Smooth muscle cell of the brain vasculature (primary cell): ENCODE measurements around the gene DHCR7.
"Not testable (repeated sequence)": the region's sequence is repeated elsewhere in the genome, so short reads cannot be mapped to it uniquely, and the experiment has no call there.

Experiments used
- DNase-seq: peaks from one replicate; pipeline ENCODE4 v3.0.0-alpha.2; 2012; ENCODE audit warnings: low read depth, low spot score

DHCR7 gene

DNA sequence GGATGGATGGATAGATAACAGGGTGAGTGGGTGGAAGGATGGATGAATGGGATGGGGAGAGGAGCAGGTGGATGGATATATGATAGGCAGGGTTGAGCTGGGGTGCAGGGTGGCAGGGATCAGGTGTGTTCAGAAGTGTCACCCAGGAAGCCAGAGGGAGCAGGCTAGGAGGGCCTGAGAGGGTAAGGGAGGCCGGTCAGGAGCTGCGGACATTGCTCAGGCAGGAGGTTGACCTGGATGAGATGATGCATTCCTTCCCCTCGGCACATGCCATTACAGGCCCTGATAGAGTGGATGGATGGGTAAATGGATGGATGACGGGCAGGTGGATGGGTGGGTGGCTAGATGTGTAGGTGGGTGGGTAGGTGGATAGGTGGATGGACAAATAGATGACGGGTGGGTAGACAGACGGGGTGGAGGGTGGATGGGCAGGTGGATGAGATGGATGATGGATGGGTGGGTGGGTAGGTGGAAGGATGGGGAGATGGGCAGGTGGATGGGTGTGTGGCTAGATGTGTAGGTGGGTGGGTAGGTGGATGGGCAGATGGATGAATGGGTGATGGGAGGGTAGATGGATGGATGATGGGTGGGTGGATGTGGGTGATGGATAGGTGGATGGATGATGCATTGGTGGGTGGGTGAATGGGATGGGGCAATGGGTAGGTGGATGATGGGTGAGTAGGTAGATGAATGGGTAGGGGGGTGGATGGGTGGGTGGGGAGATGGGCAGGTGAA lies 8.0 kb downstream of the DHCR7 start:
- no peak for DNase-seq

DNA sequence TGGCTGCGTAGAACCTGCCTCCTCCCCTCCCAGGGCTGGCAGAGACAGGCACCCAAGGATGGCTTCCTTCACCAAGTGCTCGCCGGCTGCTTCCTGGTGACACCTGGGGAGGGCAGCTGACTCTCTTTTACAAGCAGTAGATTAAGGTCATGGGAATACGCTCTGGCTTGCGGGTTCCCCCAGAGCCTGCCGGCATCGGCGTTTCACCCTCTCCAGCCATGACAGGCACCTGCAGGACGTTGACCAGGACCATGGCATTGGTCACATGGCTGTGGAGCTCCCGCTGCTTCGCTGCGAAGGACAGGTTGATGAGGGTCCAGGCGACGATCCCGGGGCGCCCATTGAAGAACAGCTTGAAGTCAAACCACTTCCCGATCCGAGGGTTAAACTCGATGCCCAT lies 9.5 kb downstream of the DHCR7 start:
- no peak for DNase-seq

DNA sequence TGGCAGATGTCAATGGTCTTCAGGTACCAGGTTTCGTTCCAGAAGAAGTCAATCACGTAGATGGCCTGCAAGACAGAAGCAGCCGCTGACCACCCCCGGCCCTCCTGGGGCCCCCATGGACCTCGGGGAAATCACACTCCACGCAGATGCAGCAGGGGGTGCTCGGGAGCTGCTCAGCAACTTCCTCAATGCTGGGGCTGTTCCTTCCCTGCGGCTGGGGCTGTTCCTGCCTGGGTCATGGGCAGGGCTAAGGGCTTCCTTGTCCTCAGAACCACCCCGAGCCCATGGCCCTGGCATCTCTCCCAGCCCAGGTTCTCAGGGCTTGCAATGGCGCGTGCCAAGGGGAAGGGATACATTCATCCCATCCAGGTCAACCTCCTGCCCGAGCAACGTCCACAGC lies 10.3 kb downstream of the DHCR7 start:
- no peak for DNase-seq

DNA sequence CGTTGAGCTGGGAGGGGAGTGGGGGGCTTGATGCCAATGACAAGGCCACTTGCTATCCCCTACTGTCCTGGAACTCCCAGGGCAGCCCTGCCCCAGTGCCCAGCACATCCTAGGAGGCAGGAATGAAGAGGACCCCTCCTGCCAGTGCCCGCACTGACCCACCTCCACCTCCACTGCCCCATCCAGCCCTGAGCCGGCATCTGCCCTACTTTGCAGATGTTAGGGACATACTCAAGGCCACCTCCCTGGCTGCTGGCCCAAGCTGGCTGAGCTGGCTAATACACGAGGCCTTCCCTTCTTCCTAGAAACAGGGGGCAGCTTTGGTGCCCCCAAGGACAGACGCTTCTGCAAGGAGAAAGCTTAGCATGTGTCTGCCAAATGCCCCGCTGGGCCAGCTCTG lies 10.8 kb downstream of the DHCR7 start:
- DNase-seq, result no peak

DNA sequence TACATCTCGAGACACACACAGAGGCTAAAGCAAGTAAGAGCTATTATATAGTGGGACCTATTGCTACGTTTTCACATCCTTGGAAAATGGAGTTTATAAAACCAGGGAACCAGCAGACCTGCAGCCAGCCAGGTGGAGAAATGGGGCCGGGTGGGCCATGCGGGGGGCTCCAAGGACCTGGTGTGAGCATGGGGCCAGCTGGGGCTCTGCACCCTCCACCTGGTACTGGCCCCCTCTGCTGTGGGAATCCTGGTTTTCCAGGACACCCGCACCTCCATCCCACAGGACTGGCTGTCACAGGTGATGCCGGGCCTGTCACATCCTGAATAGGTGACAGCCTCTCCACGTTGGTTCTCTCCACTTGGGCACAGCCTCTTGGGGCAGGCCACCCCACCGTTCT lies 11.3 kb downstream of the DHCR7 start:
- DNase-seq, result no peak

DNA sequence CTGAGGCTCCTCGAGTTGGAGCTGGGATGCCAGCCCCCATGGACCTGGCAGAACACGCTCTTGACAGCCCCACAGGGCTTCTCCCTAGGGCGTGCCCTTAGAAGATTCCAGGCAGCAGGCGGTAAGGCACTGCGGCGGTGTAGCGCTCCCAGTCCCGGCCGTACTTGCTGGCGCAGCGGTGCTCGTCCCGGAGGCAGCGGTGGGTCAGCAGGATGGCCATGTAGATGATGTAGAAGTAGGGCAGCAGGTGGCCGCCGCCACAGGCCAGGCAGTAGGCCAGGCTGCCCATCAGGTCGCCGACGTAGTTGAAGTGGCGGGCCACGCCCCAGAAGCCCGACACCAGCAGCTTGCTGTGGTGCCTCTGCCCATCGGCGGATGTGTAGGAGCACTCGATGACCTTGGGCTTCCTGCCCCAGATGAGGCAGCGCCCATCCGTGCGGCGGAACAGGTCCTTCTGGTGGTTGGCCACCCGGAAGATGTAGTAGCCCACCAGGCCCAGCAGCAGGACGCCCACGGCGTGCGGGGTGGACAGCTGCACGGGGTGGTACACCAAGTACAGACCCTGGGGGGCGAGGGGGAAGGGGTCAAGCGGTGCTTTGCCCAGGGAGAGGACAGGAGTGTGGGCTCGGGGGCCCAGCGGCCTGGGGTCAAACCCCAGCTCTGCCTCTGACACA lies 12.8 kb downstream of the DHCR7 start:
- DNase-seq, result no peak

DNA sequence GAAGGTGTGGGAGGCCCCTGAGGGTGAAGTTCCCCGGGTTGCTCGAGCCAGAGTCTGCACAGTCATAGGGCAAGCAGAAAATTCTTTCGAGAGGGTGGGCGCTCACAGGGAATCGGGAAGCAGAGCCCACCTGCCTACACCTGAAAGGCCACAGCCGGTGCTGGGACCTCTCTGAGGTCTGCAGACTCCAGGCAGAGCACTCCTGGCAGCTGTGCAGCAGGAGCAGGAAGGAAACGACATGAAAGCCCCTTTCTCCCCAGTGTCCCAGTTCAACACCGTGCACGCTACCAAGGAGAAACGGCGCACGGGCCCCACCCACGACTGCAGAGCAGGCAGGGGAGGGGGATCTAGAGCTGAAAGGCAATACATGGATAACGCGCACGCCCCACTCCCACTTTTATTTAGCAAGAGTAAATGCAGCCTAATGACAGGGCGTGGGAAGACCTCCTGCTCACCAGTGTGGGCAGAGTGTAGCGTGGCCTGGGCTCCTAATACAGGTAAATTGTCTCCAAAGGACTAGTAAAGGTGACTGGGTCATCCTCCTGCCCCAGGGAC lies 13.5 kb downstream of the DHCR7 start:
- DNase-seq, result no peak

DNA sequence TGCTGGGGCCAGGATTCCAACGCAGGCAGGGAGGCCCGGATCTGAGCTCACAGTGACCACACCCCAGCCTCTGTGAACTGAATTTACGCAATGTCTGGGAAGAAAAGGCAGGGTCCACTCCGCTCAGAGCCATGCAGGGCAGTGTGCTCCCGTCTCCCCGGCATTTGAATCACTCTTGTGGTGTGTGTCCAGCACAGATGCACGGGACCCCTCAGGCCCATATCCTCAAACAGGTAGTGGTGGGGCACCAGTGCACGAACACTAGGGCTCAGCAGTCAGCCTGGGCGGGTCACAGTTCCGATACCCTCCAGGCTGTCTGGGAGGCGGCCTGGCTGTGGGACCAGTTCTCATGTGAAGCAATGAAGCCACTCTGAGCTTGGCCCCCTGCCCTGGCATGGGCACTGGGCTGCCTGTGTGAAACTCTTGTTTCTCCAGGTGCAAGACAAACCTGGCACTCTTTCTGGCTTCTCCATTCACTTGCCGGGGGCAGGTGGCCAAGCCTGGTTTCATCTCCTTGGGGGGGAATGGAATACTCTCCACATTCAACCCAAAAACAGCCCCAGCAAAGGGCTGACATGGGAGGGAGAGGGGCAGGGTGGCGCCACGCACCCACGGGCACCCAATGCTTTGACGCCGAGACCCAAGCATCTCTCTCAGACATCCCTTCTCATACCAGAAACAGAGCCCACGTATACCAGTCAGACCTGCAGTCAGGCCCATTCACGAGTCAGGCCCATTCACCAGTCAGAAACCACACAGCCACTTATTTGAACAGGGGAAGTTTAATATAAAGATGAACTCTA lies 14.3 kb downstream of the DHCR7 start:
- no peak for DNase-seq

DNA sequence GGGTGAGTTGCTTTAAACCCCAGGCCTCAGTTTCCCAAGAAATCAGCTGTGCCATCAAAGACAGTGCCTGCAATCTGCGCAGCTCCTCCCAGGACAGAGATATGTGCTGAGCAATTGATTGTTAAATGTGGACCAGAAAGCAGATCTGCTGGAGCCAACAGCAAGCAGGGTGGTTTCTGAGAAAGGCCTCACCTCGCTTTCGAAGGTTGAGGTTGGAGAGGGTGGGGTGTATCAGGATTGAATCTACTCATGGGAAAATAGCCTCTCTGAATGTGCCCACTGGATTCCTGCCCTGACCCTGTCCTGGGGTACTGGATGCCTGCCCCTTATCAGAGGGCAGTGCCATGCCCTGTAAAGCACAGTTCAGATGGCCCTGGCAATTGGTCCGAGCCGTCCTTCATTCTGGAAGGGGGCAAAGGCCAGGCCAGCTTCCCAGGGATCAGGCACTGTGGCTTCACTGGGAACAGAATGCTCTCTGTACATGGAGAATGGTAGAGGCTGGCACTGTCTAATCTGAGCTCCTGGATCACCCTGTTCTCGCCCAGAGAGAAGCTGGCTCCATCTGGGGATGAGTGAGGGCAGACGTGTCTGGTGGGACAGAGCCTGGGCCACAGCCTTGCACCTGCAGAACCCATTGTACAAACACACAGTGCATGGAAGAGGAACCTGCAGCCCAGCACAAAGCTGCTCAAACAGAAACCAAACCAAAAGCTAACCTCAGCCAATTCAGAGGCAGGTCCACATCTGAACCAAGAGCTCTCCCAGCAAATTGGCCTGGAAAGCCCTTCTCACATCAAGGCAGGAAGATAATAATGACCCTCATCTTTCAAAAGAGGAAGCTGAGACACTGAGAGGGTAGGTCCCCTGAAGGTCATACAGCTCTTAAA lies 15.2 kb downstream of the DHCR7 start:
- DNase-seq, result no peak

DNA sequence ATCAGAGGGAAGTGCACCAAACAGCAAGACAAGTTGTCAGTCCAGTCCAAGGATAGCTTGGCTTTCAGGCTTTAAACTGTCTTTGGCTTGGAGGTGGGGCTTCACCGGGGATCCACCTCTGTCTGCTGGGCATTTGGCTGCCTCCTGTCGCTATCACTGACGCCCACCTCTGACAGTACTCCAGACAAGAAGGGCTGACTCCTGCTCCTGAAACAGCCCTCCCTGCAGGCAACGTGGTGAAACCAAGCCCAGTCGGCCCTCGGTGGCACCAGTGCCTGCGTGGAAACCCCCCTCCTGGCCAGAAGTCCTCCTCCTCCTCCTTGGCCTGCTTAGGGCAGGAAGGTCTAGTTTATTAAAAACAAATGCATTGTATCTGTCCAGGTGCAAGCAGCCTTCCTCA lies 16.9 kb downstream of the DHCR7 start:
- no peak for DNase-seq

DNA sequence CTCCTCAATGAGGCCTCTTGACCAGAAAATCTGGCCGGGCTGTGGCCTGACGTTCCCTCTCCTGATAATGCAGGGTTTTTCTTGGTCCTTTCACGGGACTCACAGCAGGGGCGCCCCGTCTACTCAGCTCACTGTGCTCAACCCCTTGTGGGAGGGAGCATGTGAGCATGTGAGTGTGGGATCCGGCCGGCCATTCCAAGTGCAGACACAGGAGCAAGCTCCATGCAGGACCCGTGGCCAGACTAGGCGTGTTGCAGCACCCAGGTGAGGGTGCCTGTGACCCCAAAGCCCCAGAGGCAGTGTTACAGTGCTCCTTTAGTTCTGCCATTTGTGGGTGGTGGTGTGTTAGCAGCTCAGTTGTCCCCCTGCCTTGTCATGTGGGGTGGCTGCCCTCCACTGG lies 18.0 kb downstream of the DHCR7 start:
- no peak for DNase-seq

DNA sequence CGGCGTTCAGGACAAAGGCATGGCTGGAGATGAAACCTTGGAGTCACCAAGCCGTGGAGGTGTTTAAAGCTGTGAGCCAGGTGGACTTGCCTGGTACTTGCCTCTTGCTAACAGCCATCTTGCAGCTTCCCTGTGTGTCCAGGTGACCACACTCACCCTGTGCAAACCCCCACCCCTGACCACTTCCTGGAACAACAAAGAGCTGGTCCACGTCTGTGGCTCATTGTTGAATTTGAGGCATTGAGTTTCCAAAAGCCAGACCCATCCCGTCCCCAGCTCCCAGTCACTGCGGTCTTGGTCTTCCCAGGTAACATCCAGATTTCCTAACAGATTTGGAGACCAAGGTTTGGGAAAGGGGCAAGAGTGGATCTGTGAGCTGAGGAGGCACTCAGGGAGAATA lies 18.5 kb downstream of the DHCR7 start:
- no peak for DNase-seq

DNA sequence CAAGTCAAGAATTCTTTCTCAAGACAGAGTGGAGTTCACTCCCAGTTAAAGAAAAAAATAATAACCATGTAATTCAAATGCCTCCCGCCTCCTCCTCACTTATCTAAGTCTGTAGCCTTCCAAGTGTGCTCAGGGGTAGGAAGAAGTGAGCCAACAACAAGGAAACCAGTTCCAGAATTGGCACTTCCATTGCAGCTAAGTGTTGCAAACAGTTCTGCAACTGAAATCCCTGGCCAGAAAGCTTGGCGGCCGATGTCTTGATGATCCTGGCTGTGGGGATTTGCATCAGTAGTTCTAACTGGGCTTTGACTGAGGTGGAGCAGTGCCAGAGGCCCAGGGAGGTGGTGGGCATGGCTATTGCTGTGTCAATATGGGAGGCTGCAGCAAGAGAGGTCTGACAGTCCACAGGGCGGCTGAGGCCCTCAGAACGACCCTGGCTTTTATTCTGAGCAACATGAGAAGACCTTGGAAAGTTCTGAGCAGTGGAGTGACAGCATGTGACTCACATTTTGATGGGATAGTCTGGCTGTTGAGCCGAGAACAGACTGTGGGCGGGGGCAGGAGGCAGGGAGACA lies 19.2 kb downstream of the DHCR7 start:
- no peak for DNase-seq

DNA sequence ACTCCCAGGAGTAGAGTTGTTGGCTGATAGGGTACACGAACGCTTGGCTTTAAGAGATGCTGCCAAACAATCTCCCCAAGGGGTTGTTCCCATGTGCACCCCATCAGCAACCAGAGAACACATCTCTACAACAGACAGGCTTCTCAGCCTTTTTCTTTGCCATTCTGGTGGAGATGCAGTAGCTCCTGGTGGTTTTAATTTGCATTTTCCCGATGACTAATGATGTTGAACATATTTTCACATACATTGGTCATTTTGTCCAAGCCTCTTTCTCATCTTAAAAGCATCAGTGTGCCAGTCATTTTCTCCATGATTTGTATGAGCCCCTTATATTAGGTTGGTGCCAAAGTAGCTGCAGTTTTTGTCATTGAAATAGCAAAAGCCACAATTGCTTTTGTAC lies 21.8 kb downstream of the DHCR7 start:
- no peak for DNase-seq

DNA sequence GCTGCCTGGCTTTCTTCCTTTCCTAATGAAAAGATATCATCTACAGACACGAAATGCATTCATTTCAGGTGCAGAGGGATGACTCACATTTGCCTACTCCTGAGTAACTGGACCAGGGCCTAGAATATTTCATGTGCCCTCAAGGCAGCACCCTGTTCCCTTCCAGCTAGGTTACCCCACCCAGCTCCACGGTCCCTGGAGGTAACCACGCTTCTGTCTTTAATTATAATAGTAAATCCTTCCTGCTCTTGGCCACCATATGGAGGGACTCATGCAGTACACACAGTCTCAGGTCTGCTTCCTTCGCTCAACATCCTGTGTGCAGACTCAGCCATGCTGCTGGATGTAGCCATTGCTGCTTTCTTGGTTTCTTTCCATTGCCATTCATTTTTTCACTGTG lies 22.3 kb downstream of the DHCR7 start:
- no peak for DNase-seq

DNA sequence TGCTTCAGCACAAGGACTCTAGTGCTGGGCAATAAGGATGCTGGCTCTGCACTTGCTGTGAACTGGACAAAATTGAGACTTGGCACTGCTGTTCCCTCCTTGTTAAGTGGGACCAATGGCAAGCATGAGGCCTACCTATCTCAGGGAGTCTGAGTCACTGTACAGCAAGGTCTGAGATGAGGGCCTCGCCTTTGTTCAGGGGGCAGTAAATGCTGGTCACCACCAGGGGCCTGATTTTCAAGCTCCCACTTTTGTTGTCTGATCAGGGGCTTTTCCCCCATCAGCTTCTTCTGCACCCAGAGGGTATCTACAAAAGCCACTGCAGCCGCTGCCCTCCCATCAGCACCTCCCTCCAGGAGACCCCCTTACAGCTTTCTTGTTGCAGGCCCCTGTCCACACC lies 22.8 kb downstream of the DHCR7 start:
- no peak for DNase-seq

DNA sequence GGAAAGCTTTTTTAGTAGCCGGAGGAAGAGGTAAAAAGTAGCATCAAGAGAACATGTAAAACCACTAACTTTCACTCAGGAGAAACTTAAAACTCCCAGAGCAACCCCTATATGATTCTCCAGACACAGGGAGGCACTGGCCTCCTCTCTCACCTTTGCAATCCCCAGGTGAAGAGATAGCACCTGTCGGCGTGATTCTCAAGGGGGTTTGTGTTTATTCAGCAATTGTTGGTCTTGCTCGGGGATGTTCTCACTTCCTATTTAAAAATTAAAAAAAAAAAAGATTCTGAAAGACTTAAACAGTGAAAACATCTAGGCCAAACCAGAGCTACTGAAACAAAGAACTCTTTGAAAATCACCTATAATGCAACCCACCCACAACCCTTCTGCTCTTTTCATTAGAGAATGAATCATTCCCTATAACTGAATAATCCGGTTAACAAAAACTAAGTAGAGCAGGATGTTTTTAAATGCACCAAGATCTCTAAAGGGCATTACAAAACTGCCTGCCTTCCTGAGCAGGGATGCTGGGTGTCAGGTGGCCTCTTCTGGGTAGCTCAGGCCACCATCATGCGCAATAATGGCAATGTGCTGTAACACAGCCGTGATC lies 24.9 kb downstream of the DHCR7 start:
- DNase-seq, result no peak

DNA sequence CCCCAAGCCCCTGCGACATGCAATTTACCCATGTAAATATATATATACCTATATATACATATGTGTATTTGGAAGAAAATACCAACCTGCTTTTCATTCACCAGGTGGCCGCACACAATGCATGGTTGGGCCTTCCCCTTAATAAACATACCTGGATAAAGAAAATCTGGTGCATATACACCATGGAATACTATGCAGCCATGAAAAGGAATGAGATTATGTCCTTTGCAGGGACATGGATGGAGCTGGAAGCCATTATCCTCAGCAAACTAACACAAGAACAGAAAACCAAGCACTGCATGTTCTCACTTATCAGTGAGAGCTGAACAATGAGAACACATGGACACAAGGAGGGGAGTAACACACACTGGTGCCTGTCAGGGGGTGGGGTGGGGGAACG lies 25.9 kb downstream of the DHCR7 start:
- not testable (repeated sequence) for DNase-seq

DNA sequence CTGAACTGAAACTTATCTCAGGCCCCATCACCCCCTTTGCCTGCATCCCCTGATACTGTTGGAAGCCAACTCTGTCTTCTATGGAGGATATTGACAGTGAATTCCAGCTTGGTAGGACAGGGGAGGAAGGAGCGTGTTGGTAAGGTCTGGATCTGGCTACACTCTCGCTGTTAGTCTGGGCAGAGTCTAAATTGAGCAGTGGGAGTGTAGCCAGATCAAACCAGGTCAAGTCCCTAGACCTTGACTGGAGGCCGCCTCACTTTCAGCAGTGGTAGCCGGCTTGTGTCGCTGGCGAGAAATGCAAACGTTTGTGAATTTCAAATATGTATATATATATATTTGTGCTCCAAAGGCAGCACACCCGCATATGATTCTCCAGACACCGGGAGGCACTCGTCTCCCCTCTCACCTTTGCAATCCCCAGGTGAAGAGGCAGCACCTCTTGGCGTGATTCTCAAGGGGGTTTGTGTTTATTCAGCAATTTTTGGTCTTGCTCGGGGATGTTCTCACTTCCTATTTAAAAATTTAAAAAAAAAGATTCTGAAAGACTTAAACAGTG lies 26.7 kb downstream of the DHCR7 start:
- DNase-seq, result no peak
